GM12878 (cell line): ENCODE data around the gene UNC13A. TPM values are rescaled to one million over a fixed set of nuclear protein-coding genes. Genes with fewer than 3 reads are reported as not detected.
A peak's percentile ranks its signal among the peaks of the same experiment; 100 is the strongest.

Experiments used
- ATF7 ChIP-seq: fragments of 450-650 bp; IDR thresholded peaks from 2 replicates; pipeline ENCODE4 v1.6.1; 2016; ENCODE audit warnings: low read depth, mild to moderate bottlenecking
- DPF2 ChIP-seq: fragments of 450-650 bp; IDR thresholded peaks from 2 replicates; pipeline ENCODE4 v1.6.1; 2017; ENCODE audit warnings: mild to moderate bottlenecking
- EGR1 ChIP-seq, 2 experiments: IDR thresholded peaks; 1 replicate in 1 of 2; 2 replicates in 1 of 2; pipeline ENCODE4 v1.6.1; 2011 to 2012; ENCODE audit warnings: low read depth in 2 of 2, low read length in 2 of 2, borderline replicate concordance in 1 of 2, mild to moderate bottlenecking in 1 of 2, moderate library complexity in 1 of 2
- IKZF1 ChIP-seq: fragments of 450-650 bp; conservative IDR thresholded peaks from 2 replicates; pipeline ENCODE4 v1.6.1; 2017; ENCODE audit warnings: antibody characterized with exemption, mild to moderate bottlenecking
- IRF4 ChIP-seq: IDR thresholded peaks from 2 replicates; pipeline ENCODE4 v1.6.1; 2011; ENCODE audit warnings: low read depth, low read length
- MEF2B ChIP-seq: fragments of 450-650 bp; IDR thresholded peaks from 2 replicates; pipeline ENCODE4 v1.6.1; 2018; ENCODE audit warnings: mild to moderate bottlenecking, moderate library complexity; ENCODE audit not compliant: partially characterized antibody, poor library complexity, severe bottlenecking
- MYB ChIP-seq: fragments of 150-350 bp; IDR thresholded peaks from 2 replicates; pipeline ENCODE4 v1.6.1; 2014; ENCODE audit warnings: mild to moderate bottlenecking, low read depth, low read length, borderline replicate concordance
- NFIC ChIP-seq: IDR thresholded peaks from 2 replicates; pipeline ENCODE4 v1.6.1; 2012; ENCODE audit warnings: low read depth, mild to moderate bottlenecking, inconsistent platforms, low read length, moderate library complexity
- NFYA ChIP-seq: IDR thresholded peaks from 2 replicates; pipeline ENCODE4 v1.6.1; 2011; ENCODE audit warnings: low read depth, mild to moderate bottlenecking, low read length, improper control_type of control experiment, borderline replicate concordance
- POLR2AphosphoS2 ChIP-seq: IDR thresholded peaks from 2 replicates; pipeline ENCODE4 v1.6.1; 2011; ENCODE audit warnings: low read depth, mild to moderate bottlenecking, low read length, improper control_type of control experiment, moderate library complexity
- STAT3 ChIP-seq: IDR thresholded peaks from 2 replicates; pipeline ENCODE4 v1.6.1; 2011; ENCODE audit warnings: low read depth, low read length, improper control_type of control experiment
- ZBED1 ChIP-seq: IDR thresholded peaks from 2 replicates; pipeline ENCODE4 v1.6.1; 2016; ENCODE audit warnings: borderline replicate concordance
- polyA plus RNA-seq, 11 experiments: library from polyadenylated mRNA; depleted of rRNA in 4 of 11; unstranded in 6 of 11; stranded (reverse) in 5 of 11; fragments of >200 nt; fragmentation: Nextera tagmentation in 4 of 11; fragmentation: Illumina TruSeq in 1 of 11; extraction: Ambion mirVana in 4 of 11; extraction: Trizol in 1 of 11; gene quantifications; 1 replicate in 1 of 11; 2 replicates in 10 of 11; pipeline versions ENCODE4 v1.2.1 to v1.2.3, GENCODE V29; 2011 to 2016; ENCODE audit warnings: inconsistent platforms in 2 of 11, missing spikeins in 2 of 11, low read depth in 1 of 11
- total RNA-seq, 4 experiments: library from RNA; depleted of rRNA in 3 of 4; stranded (reverse); fragments of >200 nt in 3 of 4; fragmentation: Illumina TruSeq in 1 of 4; extraction: Trizol in 1 of 4; gene quantifications; 2 replicates each; pipeline versions ENCODE4 v1.2.1 to v1.2.3, GENCODE V29; 2013 to 2021
- TF ChIP-seq, protein P1 (sequence below): fragments of 450-650 bp; formaldehyde crosslinking; IDR thresholded peaks from 2 replicates; pipeline ENCODE4 v1.4.0; 2022; ENCODE audit warnings: mild to moderate bottlenecking, moderate library complexity
- TF ChIP-seq, protein P2 (sequence below): fragments of 450-650 bp; IDR thresholded peaks from 2 replicates; pipeline ENCODE4 v1.6.1; 2018; ENCODE audit warnings: borderline replicate concordance, mild to moderate bottlenecking; ENCODE audit not compliant: partially characterized antibody
- TF ChIP-seq, protein P3 (sequence below): fragments of 450-650 bp; IDR thresholded peaks from 2 replicates; pipeline ENCODE4 v1.6.1; 2017; ENCODE audit warnings: mild to moderate bottlenecking
- TF ChIP-seq, protein P4 (sequence below): IDR thresholded peaks from 2 replicates; pipeline ENCODE4 v1.6.1; 2012; ENCODE audit warnings: improper control_type of control experiment, low read depth, low read length; ENCODE audit not compliant: insufficient replicate concordance

UNC13A gene
- total and polyA plus RNA-seq, 10 of the 15 experiments (the other 5 are each of a cell fraction or from before 2014, with no cell fraction given): under 0.01 to 0.23 (median 0.13) TPM; not detected in 1

DNA sequence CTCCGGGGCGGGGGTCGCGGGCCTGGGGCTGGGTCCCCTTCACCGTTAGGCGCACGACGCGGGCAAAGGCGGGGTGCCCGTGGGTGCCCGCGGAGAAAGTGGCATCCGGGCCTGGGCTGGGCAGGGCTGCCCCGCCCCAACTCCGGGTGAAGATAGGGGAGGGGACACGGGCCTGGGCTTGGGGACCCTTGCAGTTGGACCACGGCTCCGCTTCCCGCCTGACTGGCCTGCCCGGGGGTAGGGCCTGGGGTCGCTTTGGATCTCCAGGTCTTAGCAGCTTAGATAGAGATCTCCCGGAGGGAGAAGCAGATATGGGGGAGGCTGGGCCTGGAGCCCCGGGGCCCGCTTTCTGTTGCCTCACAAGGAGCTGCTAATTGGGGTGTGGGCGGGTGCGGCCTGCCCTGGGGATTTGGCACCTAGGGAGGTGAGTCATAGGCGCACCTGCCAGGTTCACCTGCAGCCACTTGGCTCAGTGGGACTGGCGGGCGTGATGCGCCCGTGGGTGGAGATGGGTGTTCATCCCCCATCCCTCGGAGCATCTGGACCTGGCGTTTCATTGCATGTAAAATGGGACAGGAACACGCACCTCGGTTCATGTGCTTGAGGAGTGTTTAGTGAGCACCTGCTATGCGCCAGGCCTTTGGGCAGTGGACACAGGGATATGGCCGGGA, 31.7 kb upstream of the UNC13A start (continued):
- TF ChIP-seq, protein P1, sequence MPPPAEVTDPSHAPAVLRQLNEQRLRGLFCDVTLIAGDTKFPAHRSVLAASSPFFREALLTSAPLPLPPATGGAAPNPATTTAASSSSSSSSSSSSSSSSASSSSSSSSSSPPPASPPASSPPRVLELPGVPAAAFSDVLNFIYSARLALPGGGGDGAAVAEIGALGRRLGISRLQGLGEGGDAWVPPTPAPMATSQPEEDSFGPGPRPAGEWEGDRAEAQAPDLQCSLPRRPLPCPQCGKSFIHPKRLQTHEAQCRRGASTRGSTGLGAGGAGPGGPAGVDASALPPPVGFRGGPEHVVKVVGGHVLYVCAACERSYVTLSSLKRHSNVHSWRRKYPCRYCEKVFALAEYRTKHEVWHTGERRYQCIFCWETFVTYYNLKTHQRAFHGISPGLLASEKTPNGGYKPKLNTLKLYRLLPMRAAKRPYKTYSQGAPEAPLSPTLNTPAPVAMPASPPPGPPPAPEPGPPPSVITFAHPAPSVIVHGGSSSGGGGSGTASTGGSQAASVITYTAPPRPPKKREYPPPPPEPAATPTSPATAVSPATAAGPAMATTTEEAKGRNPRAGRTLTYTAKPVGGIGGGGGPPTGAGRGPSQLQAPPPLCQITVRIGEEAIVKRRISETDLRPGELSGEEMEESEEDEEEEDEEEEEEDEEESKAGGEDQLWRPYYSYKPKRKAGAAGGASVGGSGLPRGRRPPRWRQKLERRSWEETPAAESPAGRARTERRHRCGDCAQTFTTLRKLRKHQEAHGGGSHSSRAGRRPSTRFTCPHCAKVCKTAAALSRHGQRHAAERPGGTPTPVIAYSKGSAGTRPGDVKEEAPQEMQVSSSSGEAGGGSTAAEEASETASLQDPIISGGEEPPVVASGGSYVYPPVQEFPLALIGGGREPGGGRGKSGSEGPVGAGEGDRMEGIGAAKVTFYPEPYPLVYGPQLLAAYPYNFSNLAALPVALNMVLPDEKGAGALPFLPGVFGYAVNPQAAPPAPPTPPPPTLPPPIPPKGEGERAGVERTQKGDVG: no peak
- TF ChIP-seq NFIC: no peak
- peak; percentile 49 for TF ChIP-seq DPF2
- TF ChIP-seq, protein P2, sequence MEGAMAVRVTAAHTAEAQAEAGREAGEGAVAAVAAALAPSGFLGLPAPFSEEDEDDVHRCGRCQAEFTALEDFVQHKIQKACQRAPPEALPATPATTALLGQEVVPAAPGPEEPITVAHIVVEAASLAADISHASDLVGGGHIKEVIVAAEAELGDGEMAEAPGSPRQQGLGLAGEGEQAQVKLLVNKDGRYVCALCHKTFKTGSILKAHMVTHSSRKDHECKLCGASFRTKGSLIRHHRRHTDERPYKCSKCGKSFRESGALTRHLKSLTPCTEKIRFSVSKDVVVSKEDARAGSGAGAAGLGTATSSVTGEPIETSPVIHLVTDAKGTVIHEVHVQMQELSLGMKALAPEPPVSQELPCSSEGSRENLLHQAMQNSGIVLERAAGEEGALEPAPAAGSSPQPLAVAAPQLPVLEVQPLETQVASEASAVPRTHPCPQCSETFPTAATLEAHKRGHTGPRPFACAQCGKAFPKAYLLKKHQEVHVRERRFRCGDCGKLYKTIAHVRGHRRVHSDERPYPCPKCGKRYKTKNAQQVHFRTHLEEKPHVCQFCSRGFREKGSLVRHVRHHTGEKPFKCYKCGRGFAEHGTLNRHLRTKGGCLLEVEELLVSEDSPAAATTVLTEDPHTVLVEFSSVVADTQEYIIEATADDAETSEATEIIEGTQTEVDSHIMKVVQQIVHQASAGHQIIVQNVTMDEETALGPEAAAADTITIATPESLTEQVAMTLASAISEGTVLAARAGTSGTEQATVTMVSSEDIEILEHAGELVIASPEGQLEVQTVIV: no peak
- TF ChIP-seq ZBED1: no peak
- no peak for TF ChIP-seq STAT3
- 0 out of 2 replicates have a peak, but pooled peaks have one; percentile 12 for TF ChIP-seq ATF7
- no peak for TF ChIP-seq MYB
- TF ChIP-seq NFYA: no peak
- TF ChIP-seq IKZF1: peak; percentile 24; the same call in 1 of the 2 replicates
- TF ChIP-seq IRF4: no peak
- TF ChIP-seq EGR1 (IDR thresholded peaks at IDR 0.05; ENCODE audit: borderline replicate concordance in 1 of 2, low read depth in 2 of 2, low read length in 2 of 2): 0 out of 3 replicates have a peak, but pooled peaks of 1 of the 2 experiments have one; percentile 23
- no peak for TF ChIP-seq POLR2AphosphoS2
- TF ChIP-seq MEF2B: peak; percentile 69
- TF ChIP-seq, protein P3, sequence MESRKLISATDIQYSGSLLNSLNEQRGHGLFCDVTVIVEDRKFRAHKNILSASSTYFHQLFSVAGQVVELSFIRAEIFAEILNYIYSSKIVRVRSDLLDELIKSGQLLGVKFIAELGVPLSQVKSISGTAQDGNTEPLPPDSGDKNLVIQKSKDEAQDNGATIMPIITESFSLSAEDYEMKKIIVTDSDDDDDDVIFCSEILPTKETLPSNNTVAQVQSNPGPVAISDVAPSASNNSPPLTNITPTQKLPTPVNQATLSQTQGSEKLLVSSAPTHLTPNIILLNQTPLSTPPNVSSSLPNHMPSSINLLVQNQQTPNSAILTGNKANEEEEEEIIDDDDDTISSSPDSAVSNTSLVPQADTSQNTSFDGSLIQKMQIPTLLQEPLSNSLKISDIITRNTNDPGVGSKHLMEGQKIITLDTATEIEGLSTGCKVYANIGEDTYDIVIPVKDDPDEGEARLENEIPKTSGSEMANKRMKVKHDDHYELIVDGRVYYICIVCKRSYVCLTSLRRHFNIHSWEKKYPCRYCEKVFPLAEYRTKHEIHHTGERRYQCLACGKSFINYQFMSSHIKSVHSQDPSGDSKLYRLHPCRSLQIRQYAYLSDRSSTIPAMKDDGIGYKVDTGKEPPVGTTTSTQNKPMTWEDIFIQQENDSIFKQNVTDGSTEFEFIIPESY: no peak
- TF ChIP-seq, protein P4, sequence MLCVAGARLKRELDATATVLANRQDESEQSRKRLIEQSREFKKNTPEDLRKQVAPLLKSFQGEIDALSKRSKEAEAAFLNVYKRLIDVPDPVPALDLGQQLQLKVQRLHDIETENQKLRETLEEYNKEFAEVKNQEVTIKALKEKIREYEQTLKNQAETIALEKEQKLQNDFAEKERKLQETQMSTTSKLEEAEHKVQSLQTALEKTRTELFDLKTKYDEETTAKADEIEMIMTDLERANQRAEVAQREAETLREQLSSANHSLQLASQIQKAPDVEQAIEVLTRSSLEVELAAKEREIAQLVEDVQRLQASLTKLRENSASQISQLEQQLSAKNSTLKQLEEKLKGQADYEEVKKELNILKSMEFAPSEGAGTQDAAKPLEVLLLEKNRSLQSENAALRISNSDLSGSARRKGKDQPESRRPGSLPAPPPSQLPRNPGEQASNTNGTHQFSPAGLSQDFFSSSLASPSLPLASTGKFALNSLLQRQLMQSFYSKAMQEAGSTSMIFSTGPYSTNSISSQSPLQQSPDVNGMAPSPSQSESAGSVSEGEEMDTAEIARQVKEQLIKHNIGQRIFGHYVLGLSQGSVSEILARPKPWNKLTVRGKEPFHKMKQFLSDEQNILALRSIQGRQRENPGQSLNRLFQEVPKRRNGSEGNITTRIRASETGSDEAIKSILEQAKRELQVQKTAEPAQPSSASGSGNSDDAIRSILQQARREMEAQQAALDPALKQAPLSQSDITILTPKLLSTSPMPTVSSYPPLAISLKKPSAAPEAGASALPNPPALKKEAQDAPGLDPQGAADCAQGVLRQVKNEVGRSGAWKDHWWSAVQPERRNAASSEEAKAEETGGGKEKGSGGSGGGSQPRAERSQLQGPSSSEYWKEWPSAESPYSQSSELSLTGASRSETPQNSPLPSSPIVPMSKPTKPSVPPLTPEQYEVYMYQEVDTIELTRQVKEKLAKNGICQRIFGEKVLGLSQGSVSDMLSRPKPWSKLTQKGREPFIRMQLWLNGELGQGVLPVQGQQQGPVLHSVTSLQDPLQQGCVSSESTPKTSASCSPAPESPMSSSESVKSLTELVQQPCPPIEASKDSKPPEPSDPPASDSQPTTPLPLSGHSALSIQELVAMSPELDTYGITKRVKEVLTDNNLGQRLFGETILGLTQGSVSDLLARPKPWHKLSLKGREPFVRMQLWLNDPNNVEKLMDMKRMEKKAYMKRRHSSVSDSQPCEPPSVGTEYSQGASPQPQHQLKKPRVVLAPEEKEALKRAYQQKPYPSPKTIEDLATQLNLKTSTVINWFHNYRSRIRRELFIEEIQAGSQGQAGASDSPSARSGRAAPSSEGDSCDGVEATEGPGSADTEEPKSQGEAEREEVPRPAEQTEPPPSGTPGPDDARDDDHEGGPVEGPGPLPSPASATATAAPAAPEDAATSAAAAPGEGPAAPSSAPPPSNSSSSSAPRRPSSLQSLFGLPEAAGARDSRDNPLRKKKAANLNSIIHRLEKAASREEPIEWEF: no peak
